ENCODE data around the gene DIDO1. TPM values are rescaled to one million over a fixed set of nuclear protein-coding genes. Genes with fewer than 3 reads are reported as not detected.

DIDO1 gene
- total and polyA plus RNA-seq, 2 of the 13 experiments (the other 11 are each of a cell fraction or from before 2014, with no cell fraction given), result 75.0 to 75.1 TPM

DNA sequence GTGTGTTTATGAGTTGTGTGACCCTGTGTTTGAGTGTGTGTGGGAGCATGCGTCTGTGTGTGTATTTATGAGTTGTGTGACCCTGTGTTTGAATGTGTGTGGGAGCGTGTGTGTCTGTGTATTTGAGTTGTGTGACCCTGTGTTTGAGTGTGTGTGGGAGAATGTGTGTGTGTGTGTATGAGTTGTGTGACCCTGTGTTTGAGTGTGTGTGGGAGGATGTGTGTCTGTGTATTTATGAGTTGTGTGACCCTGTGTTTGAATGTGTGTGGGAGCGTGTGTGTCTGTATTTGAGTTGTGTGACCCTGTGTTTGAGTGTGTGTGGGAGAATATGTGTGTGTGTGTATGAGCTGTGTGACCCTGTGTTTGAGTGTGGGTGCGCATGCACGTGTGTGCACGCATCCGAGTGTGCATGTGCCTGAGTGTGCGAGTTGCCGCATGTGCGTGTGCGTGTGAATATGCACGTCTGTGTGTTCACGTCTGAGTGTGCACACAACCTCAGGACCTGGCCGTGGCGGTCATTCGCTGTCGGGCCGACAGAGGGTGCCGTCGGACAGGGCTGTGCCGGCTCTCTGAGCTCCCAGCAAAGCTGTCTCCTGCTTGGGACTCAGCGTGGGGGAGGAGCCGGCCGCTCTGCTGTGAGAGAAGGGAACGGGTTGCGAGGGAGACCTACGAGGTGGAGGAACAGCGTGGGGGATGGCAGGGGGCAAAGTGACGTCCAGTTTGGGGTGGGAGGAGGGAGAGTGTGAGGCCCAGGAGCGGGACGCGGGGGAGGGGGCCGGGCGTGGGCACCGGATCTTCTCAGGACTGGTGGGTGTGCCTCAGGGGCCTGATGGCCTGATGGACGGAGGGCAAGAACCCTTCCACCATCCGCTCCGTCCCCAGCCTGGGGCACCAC is 45.9 kb upstream of the DIDO1 start (continued):
- TF ChIP-seq ZNF451 (CRISPR knock-in tag; IDR thresholded peaks at IDR 0.05), result peak; percentile 95
- TF ChIP-seq KAT8 (CRISPR knock-in tag; IDR thresholded peaks at IDR 0.05), result peak; percentile 79; the same call in 1 of the 2 replicates
- 0 out of 2 replicates have a peak, but pooled peaks have one; percentile 87 for TF ChIP-seq WIZ (CRISPR knock-in tag; IDR thresholded peaks at IDR 0.05)
- TF ChIP-seq ELF1 (CRISPR knock-in tag; IDR thresholded peaks at IDR 0.05), result no peak
- peak; percentile 65; the same call in 1 of the 2 replicates for TF ChIP-seq MTA1 (CRISPR knock-in tag; IDR thresholded peaks at IDR 0.05; ENCODE audit: borderline replicate concordance)
- peak; percentile 32; the same call in 1 of the 2 replicates for TF ChIP-seq SUZ12 (IDR thresholded peaks at IDR 0.05; ENCODE audit: low read depth, low read length)
- 0 out of 2 replicates have a peak, but pooled peaks have one; percentile 65 for TF ChIP-seq ZNF124 (CRISPR knock-in tag; IDR thresholded peaks at IDR 0.05)
- TF ChIP-seq, protein P1, sequence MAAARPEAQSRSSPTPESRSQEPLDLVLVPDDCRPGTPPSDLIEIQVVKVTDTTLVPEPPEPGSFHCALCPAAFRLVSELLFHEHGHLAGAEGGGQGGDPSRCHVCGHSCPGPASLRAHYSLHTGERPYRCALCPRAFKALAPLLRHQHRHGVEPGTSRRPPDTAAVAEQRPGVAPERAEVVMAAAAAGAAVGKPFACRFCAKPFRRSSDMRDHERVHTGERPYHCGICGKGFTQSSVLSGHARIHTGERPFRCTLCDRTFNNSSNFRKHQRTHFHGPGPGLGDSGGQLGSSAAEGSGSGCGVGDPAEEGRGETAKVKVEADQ (CRISPR knock-in tag; IDR thresholded peaks at IDR 0.05; ENCODE audit: borderline replicate concordance), result 0 out of 2 replicates have a peak, but pooled peaks have one; percentile 56
- TF ChIP-seq HMGXB3 (CRISPR knock-in tag; IDR thresholded peaks at IDR 0.05; ENCODE audit: borderline replicate concordance), result peak; percentile 58; the same call in 1 of the 2 replicates
- TF ChIP-seq, protein P2, sequence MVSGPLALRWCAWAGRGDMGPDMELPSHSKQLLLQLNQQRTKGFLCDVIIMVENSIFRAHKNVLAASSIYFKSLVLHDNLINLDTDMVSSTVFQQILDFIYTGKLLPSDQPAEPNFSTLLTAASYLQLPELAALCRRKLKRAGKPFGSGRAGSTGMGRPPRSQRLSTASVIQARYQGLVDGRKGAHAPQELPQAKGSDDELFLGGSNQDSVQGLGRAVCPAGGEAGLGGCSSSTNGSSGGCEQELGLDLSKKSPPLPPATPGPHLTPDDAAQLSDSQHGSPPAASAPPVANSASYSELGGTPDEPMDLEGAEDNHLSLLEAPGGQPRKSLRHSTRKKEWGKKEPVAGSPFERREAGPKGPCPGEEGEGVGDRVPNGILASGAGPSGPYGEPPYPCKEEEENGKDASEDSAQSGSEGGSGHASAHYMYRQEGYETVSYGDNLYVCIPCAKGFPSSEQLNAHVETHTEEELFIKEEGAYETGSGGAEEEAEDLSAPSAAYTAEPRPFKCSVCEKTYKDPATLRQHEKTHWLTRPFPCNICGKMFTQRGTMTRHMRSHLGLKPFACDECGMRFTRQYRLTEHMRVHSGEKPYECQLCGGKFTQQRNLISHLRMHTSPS (CRISPR knock-in tag; IDR thresholded peaks at IDR 0.05; ENCODE audit: low read depth), result peak; percentile 74
- TF ChIP-seq MED1 (CRISPR knock-in tag; IDR thresholded peaks at IDR 0.05), result peak; percentile 71; the same call in 1 of the 2 replicates
- TF ChIP-seq, protein P3, sequence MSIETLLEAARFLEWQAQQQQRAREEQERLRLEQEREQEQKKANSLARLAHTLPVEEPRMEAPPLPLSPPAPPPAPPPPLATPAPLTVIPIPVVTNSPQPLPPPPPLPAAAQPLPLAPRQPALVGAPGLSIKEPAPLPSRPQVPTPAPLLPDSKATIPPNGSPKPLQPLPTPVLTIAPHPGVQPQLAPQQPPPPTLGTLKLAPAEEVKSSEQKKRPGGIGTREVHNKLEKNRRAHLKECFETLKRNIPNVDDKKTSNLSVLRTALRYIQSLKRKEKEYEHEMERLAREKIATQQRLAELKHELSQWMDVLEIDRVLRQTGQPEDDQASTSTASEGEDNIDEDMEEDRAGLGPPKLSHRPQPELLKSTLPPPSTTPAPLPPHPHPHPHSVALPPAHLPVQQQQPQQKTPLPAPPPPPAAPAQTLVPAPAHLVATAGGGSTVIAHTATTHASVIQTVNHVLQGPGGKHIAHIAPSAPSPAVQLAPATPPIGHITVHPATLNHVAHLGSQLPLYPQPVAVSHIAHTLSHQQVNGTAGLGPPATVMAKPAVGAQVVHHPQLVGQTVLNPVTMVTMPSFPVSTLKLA (IDR thresholded peaks at IDR 0.05), result peak; percentile 79
- no peak for TF ChIP-seq SRSF9 (IDR thresholded peaks at IDR 0.05; ENCODE audit: borderline replicate concordance, insufficient read depth, low read depth, low read length, poor library complexity, severe bottlenecking)
- peak; percentile 97 for TF ChIP-seq MTERF4 (CRISPR knock-in tag; IDR thresholded peaks at IDR 0.05)
- TF ChIP-seq ZNF598 (CRISPR knock-in tag; IDR thresholded peaks at IDR 0.05; ENCODE audit: borderline replicate concordance), result peak; percentile 66; the same call in 1 of the 2 replicates
- peak; percentile 44; the same call in 1 of the 2 replicates for TF ChIP-seq MZF1 (CRISPR knock-in tag; IDR thresholded peaks at IDR 0.05; ENCODE audit: borderline replicate concordance)
- TF ChIP-seq, protein P4, sequence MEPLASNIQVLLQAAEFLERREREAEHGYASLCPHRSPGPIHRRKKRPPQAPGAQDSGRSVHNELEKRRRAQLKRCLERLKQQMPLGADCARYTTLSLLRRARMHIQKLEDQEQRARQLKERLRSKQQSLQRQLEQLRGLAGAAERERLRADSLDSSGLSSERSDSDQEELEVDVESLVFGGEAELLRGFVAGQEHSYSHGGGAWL (CRISPR knock-in tag; IDR thresholded peaks at IDR 0.05), result no peak; the same call in 1 of the 2 replicates

Data from HepG2 (cell line).